ENCODE measurements around the gene SNX5. TPM values are rescaled to one million over a fixed set of nuclear protein-coding genes. Genes with fewer than 3 reads are reported as not detected.

SNX5 gene
- total and polyA plus RNA-seq, 2 of the 13 experiments (the other 11 are each of a cell fraction or from before 2014, with no cell fraction given) = 664 to 1,040 TPM

DNA sequence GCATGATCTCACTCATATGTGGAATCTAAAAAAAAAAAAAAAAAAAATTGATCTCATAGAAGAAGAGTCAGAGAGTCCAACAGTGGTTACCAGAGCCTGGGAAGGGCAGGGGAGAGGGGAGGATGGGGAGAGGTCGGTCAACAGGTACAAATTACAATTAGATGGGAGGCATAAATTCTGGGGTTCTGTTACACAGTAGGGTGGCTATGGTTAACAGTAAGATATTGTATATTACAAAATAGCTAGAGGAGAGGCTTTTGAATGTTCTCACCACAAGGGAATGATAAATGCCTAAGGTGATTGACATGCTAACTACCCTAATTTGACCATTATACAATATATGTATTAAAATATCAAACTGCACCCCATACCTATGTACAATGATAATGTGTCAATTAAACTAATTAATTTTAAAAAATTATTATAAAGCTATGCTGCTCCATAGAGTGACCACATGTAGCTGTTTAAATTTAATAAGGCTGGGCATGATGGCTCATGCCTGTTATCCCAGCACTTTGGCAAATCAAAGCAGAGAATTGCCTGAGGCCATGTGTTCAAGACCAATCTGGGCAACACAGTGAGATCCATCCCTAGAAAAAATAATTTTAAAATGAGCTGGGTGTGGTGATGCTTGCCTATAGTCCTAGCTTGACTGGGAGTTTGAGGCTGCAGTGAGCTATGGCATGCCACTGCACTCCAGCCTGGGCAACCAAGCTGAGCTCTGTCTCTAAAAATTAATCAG lies 70.9 kb downstream of the SNX5 start (continued):
- TF ChIP-seq ZNF816 (CRISPR knock-in tag; IDR thresholded peaks at IDR 0.05; ENCODE audit: borderline replicate concordance) (peak; percentile 31; the same call in 1 of the 2 replicates), PLRG1 (conservative IDR thresholded peaks at IDR 0.05) (no peak), ZFP36L1 (CRISPR knock-in tag; IDR thresholded peaks at IDR 0.05) (no peak), RFX5 (IDR thresholded peaks at IDR 0.05; ENCODE audit: low read depth, low read length) (no peak), MXD4 (CRISPR knock-in tag; IDR thresholded peaks at IDR 0.05) (0 out of 2 replicates have a peak, but pooled peaks have one; percentile 0), ZNF101 (CRISPR knock-in tag; IDR thresholded peaks at IDR 0.05; ENCODE audit: borderline replicate concordance, low read depth) (no peak), ZFP82 (CRISPR knock-in tag; IDR thresholded peaks at IDR 0.05; ENCODE audit: borderline replicate concordance) (peak; percentile 59; the same call in 1 of the 2 replicates), ZNF670 (CRISPR knock-in tag; IDR thresholded peaks at IDR 0.05; ENCODE audit: borderline replicate concordance) (peak; percentile 64; the same call in 1 of the 2 replicates), ZNF121 (CRISPR knock-in tag; IDR thresholded peaks at IDR 0.05) (peak; percentile 56; the same call in 1 of the 2 replicates), ZNF619 (CRISPR knock-in tag; IDR thresholded peaks at IDR 0.05) (no peak), ZNF235 (CRISPR knock-in tag; IDR thresholded peaks at IDR 0.05; ENCODE audit: borderline replicate concordance) (no peak), ZNF547 (CRISPR knock-in tag; IDR thresholded peaks at IDR 0.05) (no peak), ZNF224 (CRISPR knock-in tag; IDR thresholded peaks at IDR 0.05) (no peak)
